Measurements from ENCODE around the gene ELAVL1.
A peak's percentile ranks its signal among the peaks of the same experiment; 100 is the strongest.

Gene ELAVL1

DNA sequence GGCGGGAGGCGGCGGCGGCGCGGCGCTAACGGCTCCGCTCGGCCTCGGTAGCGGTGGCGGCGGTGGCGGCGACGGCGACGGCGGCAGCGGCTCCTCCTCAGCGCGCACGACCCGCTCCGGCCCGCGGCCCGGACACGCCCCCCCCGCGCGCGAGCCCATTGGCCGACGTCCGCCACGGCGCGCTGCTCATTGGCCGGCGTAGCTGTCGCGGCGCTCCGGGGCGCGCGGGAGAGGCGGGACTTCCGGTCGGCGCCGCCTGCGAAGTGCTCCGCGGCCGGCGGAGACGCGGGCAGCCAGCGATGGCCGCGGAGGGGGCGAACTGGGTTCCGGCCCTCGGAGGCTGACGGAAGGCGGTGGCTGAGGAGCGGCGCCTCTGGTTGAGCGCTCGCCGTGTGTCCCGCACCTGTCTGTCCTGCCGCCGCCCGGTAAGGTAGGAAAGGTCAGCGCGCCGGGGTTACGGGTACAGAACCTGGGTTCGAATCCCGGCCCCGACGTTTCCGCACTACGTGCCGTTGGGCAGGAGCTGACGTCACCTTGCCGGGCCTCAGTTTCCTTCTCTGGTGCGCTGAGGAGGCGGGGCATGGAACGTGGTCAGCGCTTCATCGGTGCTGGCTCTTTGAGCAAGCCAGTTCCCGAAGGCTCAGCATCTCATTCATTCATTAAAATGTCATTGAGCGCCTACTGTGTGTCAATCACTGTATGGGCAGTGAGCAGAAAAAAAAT is at the start of gene ELAVL1:
ELAVL1 (minus strand) TSS at position 108 of the 723 bp plus-strand sequence. CDS start 13,826 bp downstream, outside the sequence.
- Histone ChIP-seq H3K9ac (ENCODE audit: low read length) (peak within 1 kb of the TSS; percentile 87), H3K36me3 (ENCODE audit: control insufficient read depth, insufficient read depth, low read length, severe bottlenecking) (no peaks in the 10 kb centered on the region), H3K4me1 (ENCODE audit: control insufficient read depth, insufficient read depth, low read length) (peaks cover 34% of the 10 kb centered on the region), H3K4me3 (ENCODE audit: low read length) (peak within 1 kb of the TSS; percentile 93), H3K27me3 (replicated peaks; ENCODE audit: control insufficient read depth, insufficient read depth, low read length) (no peaks in the 10 kb centered on the region), H3K9me3 (ENCODE audit: control insufficient read depth, low read length) (no peaks in the 10 kb centered on the region)
- DNase-seq (ENCODE audit: low read depth): peak; percentile 97

DNA sequence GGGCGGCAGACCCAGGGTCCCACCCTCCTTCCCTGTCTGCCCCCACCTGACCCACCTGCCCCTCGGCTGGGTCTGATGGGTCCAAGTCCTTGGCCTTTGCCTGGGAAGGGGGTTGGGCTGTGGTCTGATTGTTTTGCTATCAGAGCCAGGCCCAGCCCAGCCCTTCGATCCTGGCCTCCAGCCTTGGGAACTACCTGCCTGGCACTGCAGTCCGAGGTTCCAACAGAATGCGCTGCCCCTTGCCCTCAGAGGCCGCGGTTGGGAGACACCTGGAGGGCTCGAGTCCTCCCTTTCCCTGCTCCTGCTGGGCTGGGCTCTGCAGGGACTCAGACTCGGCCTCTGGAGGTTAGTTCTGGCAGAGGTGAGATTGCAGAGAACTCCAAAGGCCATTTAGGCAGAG is 48.7 kb upstream of the ELAVL1 start:
- H3K9me3 ChIP-seq (ENCODE audit: control insufficient read depth, low read length): no peaks in the 10 kb centered on the region
- no peak overlapping the region for H3K4me3 ChIP-seq (ENCODE audit: low read length)
- H3K4me1 ChIP-seq (ENCODE audit: control insufficient read depth, insufficient read depth, low read length): peaks cover 6% of the 10 kb centered on the region
- no peaks in the 10 kb centered on the region for H3K36me3 ChIP-seq (ENCODE audit: control insufficient read depth, insufficient read depth, low read length, severe bottlenecking)
- peaks cover 19% of the 10 kb centered on the region for H3K27me3 ChIP-seq (replicated peaks; ENCODE audit: control insufficient read depth, insufficient read depth, low read length)
- no peak overlapping the region for H3K9ac ChIP-seq (ENCODE audit: low read length)
- DNase-seq (ENCODE audit: low read depth): no peak

DNA sequence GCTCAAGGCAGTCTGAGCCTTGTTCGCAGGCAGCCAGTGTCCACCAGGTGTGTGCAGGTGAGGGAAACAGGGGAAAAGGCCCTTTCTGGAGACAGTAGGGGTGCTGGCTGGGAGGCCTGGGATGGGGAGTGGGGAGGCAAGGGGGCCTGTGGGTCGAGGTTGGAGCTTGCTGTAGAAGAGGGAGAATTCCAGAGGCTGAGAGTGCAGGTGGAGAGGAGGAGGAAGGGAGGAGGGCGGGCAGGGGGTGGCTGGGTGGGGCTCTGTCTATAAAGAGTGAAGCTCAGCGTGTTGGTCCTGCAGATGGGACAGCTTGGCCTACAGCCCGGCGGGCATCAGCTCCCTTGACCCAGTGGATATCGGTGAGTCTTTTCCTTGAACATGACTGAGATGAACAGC is 47.0 kb upstream of the ELAVL1 start, which contains the start of gene CCL25:
CCL25 (plus strand) TSS at position 297 of the 396 bp plus-strand sequence. CDS start 290 bp downstream, outside the sequence.
- no peak for DNase-seq (ENCODE audit: low read depth)
- Histone ChIP-seq H3K36me3 (ENCODE audit: control insufficient read depth, insufficient read depth, low read length, severe bottlenecking) (no peaks in the 10 kb centered on the region), H3K27me3 (replicated peaks; ENCODE audit: control insufficient read depth, insufficient read depth, low read length) (peaks cover 22% of the 10 kb centered on the region), H3K4me3 (ENCODE audit: low read length) (no peak within 1 kb of the TSS), H3K9ac (ENCODE audit: low read length) (no peak within 1 kb of the TSS), H3K4me1 (ENCODE audit: control insufficient read depth, insufficient read depth, low read length) (peaks cover 6% of the 10 kb centered on the region), H3K9me3 (ENCODE audit: control insufficient read depth, low read length) (no peaks in the 10 kb centered on the region)

DNA sequence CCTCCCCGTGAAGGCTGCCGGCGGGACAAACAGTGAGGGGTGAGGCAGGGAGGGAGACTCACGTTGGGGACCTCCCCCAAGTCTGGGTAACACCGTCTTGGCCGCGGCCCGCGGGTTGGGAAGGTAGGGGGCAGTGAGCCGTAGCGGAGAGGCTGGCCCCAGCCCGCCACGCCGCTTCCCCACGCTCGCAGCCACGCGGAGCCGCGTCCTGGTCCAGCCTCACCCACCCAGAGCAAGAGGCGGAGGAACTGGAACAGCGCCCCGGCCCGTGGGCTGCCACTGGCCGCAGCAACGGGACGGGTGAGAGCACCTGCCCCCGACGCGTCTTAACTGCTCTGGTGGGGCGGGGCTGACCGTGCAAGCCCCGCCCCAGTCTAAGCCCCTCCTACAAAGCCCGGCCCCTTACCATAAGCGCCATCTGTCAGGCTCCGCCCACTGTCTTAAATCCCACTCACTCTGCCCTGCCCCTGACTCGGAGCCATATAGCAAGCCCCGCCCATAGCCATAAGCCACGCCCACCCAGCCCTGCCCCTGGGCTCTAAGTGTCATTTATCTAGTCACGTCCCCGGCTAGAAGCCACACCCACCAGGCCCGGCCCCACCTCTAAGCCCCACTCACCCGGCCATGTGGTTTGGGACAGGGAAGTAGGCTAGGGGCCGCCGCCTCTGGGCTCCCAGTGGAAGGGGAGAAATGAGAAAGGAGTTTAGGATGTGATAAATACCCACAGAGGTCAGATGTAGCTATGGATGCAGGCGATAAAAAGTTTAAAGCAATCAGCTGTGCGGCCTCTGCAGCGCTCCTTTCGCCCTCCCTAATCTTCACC is 45.0 kb upstream of the ELAVL1 start:
- DNase-seq (ENCODE audit: low read depth): peak; percentile 51
- Histone ChIP-seq H3K4me3 (ENCODE audit: low read length) (peak overlapping the region; percentile 58), H3K27me3 (replicated peaks; ENCODE audit: control insufficient read depth, insufficient read depth, low read length) (peaks cover 19% of the 10 kb centered on the region), H3K36me3 (ENCODE audit: control insufficient read depth, insufficient read depth, low read length, severe bottlenecking) (no peaks in the 10 kb centered on the region), H3K9ac (ENCODE audit: low read length) (no peak overlapping the region), H3K4me1 (ENCODE audit: control insufficient read depth, insufficient read depth, low read length) (peaks cover 6% of the 10 kb centered on the region), H3K9me3 (ENCODE audit: control insufficient read depth, low read length) (no peaks in the 10 kb centered on the region)

DNA sequence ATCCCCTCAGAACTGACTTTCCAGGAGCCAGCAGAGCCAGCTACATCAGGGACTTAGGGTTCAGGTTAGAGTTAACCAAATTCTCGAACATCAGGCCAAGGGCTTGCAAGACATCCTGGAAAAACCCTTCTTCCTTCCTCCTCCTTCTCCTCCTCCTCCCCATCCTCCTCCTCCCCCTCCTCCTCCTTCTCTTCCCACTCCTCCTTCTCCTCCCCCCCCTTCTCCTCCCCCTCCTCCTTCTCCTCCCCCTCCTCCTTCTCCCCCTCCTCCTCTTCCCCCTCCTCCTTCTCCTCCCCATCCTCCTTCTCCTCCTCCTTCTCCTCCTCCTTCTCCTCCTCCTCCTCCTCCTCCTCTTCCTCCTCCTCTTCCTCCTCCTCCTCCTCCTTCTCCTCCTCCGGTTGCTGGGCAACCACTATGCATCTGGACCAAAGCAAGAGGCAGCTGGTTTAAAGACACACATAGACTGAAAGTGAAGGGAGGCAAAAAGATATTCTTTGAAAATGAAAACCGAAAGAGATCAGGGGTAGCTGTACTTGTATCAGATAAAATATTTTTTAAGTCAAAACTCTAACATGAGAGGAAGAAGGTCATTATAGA is 41.2 kb upstream of the ELAVL1 start:
- Histone ChIP-seq H3K9ac (ENCODE audit: low read length) (no peak overlapping the region), H3K4me1 (ENCODE audit: control insufficient read depth, insufficient read depth, low read length) (peaks cover 6% of the 10 kb centered on the region), H3K4me3 (ENCODE audit: low read length) (no peak overlapping the region), H3K27me3 (replicated peaks; ENCODE audit: control insufficient read depth, insufficient read depth, low read length) (peaks cover 15% of the 10 kb centered on the region), H3K36me3 (ENCODE audit: control insufficient read depth, insufficient read depth, low read length, severe bottlenecking) (no peaks in the 10 kb centered on the region), H3K9me3 (ENCODE audit: control insufficient read depth, low read length) (no peaks in the 10 kb centered on the region)
- no peak for DNase-seq (ENCODE audit: low read depth)

DNA sequence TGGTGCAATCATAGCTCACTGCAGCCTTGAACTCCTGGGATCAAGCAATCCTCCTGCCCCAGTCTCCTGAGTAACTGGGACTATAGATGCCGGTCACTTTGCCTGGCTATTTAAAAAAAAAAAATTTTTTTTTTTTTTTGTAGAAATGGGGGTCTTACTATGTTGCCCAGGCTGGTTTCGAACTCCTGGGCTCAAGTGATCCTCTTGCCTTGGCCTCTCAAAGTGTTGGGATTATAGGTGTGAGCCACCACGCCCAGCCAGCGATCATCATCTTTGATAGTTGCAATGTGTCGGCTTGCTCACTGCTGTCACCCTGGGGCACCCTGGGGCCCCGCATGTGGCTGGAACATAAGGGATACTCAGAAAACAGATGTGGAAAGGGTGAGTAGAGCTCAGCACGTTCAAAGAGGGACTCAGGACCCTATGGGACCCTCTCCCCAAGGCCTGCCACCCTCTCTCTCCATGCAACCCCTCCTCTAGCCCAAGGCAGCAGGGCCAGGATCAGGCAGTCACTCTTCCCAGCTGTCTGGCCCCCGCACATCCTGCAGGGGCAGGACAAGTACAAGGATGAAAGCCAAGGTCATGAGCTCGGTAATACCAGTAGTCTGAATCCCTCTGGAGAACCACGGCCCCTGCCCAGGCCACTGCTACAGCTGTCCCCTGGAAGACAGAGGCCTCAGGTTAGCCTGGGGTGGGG is 40.6 kb upstream of the ELAVL1 start:
- no peak overlapping the region for H3K4me3 ChIP-seq (ENCODE audit: low read length)
- no peak overlapping the region for H3K9ac ChIP-seq (ENCODE audit: low read length)
- peaks cover 6% of the 10 kb centered on the region for H3K4me1 ChIP-seq (ENCODE audit: control insufficient read depth, insufficient read depth, low read length)
- DNase-seq (ENCODE audit: low read depth): no peak
- H3K9me3 ChIP-seq (ENCODE audit: control insufficient read depth, low read length): no peaks in the 10 kb centered on the region
- no peaks in the 10 kb centered on the region for H3K36me3 ChIP-seq (ENCODE audit: control insufficient read depth, insufficient read depth, low read length, severe bottlenecking)
- H3K27me3 ChIP-seq (replicated peaks; ENCODE audit: control insufficient read depth, insufficient read depth, low read length): peaks cover 17% of the 10 kb centered on the region

DNA sequence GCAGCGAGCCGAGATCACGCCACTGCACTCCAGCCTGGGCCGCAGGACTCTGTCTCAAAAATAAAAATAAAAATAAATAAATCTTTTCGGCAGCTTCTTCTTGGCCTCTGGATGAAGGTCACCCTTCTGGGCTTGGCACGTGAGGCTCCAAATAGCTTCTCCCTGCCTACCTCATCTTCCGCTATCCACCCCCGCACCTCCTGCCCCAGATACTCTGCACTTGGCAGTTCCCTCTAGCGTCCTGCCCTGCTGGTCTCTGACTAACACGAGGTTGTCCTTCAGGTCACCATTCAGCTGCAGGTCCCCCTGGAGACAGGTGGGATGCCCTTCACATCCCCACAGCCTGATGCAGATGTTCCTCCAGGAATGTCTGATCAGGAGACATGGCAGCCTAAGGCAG is 38.6 kb upstream of the ELAVL1 start:
- Histone ChIP-seq H3K9me3 (ENCODE audit: control insufficient read depth, low read length) (no peaks in the 10 kb centered on the region), H3K27me3 (replicated peaks; ENCODE audit: control insufficient read depth, insufficient read depth, low read length) (peaks cover 5% of the 10 kb centered on the region), H3K9ac (ENCODE audit: low read length) (no peak overlapping the region), H3K4me3 (ENCODE audit: low read length) (no peak overlapping the region), H3K4me1 (ENCODE audit: control insufficient read depth, insufficient read depth, low read length) (no peaks in the 10 kb centered on the region), H3K36me3 (ENCODE audit: control insufficient read depth, insufficient read depth, low read length, severe bottlenecking) (no peaks in the 10 kb centered on the region)
- no peak for DNase-seq (ENCODE audit: low read depth)

DNA sequence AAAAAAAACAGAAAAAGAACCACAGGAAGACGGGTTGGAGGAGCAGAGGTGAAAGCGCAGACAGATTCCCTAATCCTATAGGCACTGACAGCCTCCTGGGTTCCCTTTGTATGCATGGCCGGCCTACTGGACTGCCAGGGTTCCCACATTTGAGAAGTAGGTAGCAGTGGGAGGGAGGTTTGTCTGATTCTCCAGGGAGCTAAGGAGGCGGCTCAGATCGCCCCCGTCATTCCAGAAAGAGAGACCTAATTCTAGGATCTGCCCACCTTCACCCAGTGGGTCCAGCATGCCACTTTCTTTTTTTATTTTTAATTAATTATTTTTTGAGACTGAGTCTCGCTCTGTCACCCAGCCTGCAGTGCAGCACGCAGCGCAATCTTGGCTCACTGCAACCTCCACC is 37.5 kb upstream of the ELAVL1 start:
- Histone ChIP-seq H3K9me3 (ENCODE audit: control insufficient read depth, low read length) (no peaks in the 10 kb centered on the region), H3K4me3 (ENCODE audit: low read length) (no peak overlapping the region), H3K4me1 (ENCODE audit: control insufficient read depth, insufficient read depth, low read length) (no peaks in the 10 kb centered on the region), H3K9ac (ENCODE audit: low read length) (no peak overlapping the region), H3K27me3 (replicated peaks; ENCODE audit: control insufficient read depth, insufficient read depth, low read length) (peaks cover 13% of the 10 kb centered on the region), H3K36me3 (ENCODE audit: control insufficient read depth, insufficient read depth, low read length, severe bottlenecking) (no peaks in the 10 kb centered on the region)
- DNase-seq (ENCODE audit: low read depth): no peak

DNA sequence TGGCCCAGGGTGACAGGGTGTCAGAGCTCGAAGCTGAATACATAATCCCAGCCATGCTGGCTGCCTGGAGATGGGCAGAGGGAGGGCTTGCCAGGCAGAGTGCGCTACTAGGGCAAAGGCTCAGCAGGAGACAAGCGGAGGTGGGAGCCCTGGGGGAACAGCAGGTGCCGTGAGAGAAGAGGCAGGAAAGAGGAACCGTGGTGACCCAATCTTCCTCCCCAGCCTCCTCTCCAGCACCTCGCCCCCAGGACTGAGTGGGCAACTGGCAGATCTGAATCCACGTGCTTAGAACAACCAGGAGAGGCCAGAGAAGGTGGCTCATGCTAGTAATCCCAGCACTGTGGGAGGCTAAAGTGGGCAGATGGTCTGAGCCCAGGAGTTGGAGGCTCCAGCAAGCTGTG is 36.1 kb upstream of the ELAVL1 start:
- H3K9me3 ChIP-seq (ENCODE audit: control insufficient read depth, low read length): no peaks in the 10 kb centered on the region
- H3K36me3 ChIP-seq (ENCODE audit: control insufficient read depth, insufficient read depth, low read length, severe bottlenecking): no peaks in the 10 kb centered on the region
- H3K4me1 ChIP-seq (ENCODE audit: control insufficient read depth, insufficient read depth, low read length): no peaks in the 10 kb centered on the region
- no peak overlapping the region for H3K4me3 ChIP-seq (ENCODE audit: low read length)
- peaks cover 20% of the 10 kb centered on the region for H3K27me3 ChIP-seq (replicated peaks; ENCODE audit: control insufficient read depth, insufficient read depth, low read length)
- H3K9ac ChIP-seq (ENCODE audit: low read length): no peak overlapping the region
- no peak for DNase-seq (ENCODE audit: low read depth)

DNA sequence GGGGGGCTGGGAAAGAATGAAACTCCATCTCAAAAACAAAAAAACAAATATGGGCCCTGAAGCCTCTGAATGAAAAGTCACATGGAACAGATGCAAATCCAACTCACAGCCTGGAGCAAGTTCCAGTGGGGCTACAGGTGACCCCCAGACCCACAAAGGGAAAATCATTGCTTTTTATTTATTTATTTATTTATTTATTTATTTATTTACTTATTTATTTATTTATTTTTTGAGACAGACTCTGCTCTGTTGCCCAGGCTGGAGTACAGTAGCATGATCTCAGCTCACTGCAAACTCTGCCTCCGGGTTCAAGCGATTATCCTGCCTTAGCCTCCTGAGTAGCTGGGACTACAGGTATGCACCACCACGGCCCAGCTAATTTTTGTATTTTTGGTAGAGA is 33.8 kb upstream of the ELAVL1 start:
- Histone ChIP-seq H3K9me3 (ENCODE audit: control insufficient read depth, low read length) (no peaks in the 10 kb centered on the region), H3K9ac (ENCODE audit: low read length) (no peak overlapping the region), H3K4me3 (ENCODE audit: low read length) (no peak overlapping the region), H3K27me3 (replicated peaks; ENCODE audit: control insufficient read depth, insufficient read depth, low read length) (peaks cover 24% of the 10 kb centered on the region), H3K36me3 (ENCODE audit: control insufficient read depth, insufficient read depth, low read length, severe bottlenecking) (no peaks in the 10 kb centered on the region), H3K4me1 (ENCODE audit: control insufficient read depth, insufficient read depth, low read length) (no peaks in the 10 kb centered on the region)
- no peak for DNase-seq (ENCODE audit: low read depth)

DNA sequence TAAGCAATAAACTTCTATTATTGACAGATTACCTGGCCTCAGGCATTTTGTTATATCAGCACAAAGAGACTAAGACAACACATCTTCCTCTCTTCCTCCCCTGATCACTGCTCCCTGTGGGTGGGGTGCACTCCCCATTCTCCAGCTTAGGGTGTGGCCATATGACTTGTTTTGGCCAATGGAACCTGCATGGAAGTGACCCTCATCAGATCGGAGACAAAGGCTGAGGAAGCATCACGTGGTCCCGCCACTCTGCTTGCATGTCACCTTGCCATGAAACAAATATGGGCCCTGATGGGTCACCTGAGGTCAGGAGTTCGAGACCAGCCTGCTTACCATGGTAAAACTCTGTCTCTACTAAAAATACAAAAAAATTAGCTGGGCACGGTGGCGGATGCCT is 33.4 kb upstream of the ELAVL1 start:
- Histone ChIP-seq H3K9ac (ENCODE audit: low read length) (no peak overlapping the region), H3K4me1 (ENCODE audit: control insufficient read depth, insufficient read depth, low read length) (no peaks in the 10 kb centered on the region), H3K4me3 (ENCODE audit: low read length) (no peak overlapping the region), H3K27me3 (replicated peaks; ENCODE audit: control insufficient read depth, insufficient read depth, low read length) (peaks cover 24% of the 10 kb centered on the region), H3K9me3 (ENCODE audit: control insufficient read depth, low read length) (no peaks in the 10 kb centered on the region), H3K36me3 (ENCODE audit: control insufficient read depth, insufficient read depth, low read length, severe bottlenecking) (no peaks in the 10 kb centered on the region)
- DNase-seq (ENCODE audit: low read depth): no peak

Measured in adipocyte (in vitro differentiated cells).